ENCODE data around the gene AMPD2.

Gene AMPD2

DNA sequence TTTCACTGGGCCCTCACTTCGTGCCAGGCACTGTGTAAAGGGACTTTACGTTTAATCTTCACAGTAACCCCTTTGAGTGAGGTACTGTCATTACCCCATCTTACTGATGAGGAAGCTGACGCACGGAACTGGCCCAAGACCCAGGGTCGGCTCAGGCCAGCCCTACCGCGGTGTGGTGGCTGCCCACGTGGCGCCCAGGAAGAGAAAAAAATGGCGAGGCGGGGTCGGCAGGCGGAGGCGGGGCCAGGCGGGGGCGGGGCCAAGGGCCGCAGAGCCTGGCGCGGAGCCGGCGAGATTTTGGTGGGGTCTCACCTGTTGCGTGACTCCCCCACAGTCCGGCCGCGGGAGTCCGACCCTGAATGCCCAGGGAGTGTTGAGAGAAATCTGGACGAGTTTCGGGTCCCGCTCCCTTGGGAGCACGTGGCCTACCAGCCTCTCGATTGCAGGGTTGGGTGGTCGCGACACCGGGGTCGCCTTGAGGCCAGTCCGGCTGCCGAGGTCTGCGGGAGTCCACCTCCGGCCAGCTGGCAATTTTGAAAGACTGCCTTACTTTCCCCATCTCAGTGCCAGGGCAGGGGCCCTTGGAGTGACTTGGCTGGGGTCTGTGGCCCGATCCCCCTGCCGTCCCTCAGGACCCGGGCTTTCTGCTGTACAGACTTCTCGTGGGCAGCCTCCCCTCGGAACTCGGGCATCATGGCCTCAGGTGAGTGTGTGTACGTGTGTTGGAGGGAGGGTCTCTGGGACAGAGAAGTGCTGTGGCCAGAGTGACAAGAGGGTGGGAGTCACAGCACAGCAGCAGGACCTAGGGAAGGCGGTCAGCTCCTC lies at the start of gene AMPD2, which contains the start of gene GNAT2:
Gene AMPD2 (plus strand): TSS at position 262 of the 825 bp plus-strand sequence. CDS start 1,339 bp downstream, outside the sequence.
Gene GNAT2 (minus strand): TSS at position 41 of the 825 bp plus-strand sequence. CDS start 6,746 bp downstream, outside the sequence.
- H3K4me3 ChIP-seq (ENCODE audit: low read depth, low read length): peak within 1 kb of the TSS; percentile 75
- no peaks in the 10 kb centered on the region for H3K27me3 ChIP-seq (replicated peaks)
- in situ Hi-C loops (cut with HindIII; ENCODE audit: low pct_ligation_motif_present, low sequenced_read_pairs): no loop called here
- TF ChIP-seq, protein P1, sequence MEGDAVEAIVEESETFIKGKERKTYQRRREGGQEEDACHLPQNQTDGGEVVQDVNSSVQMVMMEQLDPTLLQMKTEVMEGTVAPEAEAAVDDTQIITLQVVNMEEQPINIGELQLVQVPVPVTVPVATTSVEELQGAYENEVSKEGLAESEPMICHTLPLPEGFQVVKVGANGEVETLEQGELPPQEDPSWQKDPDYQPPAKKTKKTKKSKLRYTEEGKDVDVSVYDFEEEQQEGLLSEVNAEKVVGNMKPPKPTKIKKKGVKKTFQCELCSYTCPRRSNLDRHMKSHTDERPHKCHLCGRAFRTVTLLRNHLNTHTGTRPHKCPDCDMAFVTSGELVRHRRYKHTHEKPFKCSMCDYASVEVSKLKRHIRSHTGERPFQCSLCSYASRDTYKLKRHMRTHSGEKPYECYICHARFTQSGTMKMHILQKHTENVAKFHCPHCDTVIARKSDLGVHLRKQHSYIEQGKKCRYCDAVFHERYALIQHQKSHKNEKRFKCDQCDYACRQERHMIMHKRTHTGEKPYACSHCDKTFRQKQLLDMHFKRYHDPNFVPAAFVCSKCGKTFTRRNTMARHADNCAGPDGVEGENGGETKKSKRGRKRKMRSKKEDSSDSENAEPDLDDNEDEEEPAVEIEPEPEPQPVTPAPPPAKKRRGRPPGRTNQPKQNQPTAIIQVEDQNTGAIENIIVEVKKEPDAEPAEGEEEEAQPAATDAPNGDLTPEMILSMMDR (IDR thresholded peaks at IDR 0.05; ENCODE audit: low read depth, low read length, missing control alignments): no peak
- no peaks in the 10 kb centered on the region for H3K36me3 ChIP-seq (replicated peaks)
- peak; percentile 79 for DNase-seq
- H3K27ac ChIP-seq: peak within 1 kb of the TSS; percentile 90

DNA sequence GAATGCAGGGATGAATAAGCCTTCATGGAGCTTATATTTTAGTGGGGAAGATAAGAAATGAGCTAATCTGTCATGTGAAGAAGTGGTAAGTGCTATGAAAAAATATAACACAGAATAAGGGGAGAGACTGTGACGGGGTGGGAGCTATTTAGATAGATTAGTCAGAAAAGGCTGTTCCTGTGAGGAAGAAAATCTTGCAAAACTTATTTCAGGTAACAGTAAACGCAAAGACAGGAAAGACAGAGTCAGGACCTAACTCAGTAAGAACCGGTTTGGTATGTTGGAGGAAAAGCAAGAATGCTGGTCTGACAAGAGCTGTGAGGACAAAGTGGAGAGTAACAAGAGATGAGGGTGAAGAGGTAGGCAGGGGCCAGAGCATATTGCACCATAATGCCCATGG lies 49.2 kb upstream of the AMPD2 start:
- Histone ChIP-seq H3K4me3 (ENCODE audit: low read depth, low read length) (no peak overlapping the region), H3K27me3 (replicated peaks) (no peaks in the 10 kb centered on the region), H3K27ac (peak overlapping the region; percentile 72), H3K36me3 (replicated peaks) (no peaks in the 10 kb centered on the region)
- in situ Hi-C loops (cut with HindIII; ENCODE audit: low pct_ligation_motif_present, low sequenced_read_pairs): no loop called here
- DNase-seq: peak; percentile 46
- TF ChIP-seq, protein P1 (IDR thresholded peaks at IDR 0.05; ENCODE audit: low read depth, low read length, missing control alignments): no peak

DNA sequence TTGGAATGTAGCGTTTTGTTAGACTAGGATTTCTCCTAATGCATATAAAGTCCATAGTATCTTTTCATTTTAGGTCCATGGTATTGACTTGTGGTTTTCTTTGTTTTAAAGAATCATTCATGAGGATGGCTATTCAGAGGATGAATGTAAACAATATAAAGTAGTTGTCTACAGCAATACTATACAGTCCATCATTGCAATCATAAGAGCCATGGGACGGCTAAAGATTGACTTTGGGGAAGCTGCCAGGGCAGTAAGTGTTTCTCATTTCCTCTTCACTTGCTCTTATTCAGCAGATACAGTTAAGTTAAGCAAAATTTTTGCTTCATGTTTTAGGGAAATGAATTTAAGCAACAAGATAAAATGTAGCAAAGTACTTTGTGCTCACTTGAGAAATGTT lies 45.9 kb upstream of the AMPD2 start:
- Histone ChIP-seq H3K4me3 (ENCODE audit: low read depth, low read length) (no peak overlapping the region), H3K27ac (no peak overlapping the region), H3K36me3 (replicated peaks) (peaks cover 2% of the 10 kb centered on the region), H3K27me3 (replicated peaks) (no peaks in the 10 kb centered on the region)
- no peak for DNase-seq
- in situ Hi-C loops (cut with HindIII; ENCODE audit: low pct_ligation_motif_present, low sequenced_read_pairs): no loop called here
- TF ChIP-seq, protein P1 (IDR thresholded peaks at IDR 0.05; ENCODE audit: low read depth, low read length, missing control alignments): no peak

DNA sequence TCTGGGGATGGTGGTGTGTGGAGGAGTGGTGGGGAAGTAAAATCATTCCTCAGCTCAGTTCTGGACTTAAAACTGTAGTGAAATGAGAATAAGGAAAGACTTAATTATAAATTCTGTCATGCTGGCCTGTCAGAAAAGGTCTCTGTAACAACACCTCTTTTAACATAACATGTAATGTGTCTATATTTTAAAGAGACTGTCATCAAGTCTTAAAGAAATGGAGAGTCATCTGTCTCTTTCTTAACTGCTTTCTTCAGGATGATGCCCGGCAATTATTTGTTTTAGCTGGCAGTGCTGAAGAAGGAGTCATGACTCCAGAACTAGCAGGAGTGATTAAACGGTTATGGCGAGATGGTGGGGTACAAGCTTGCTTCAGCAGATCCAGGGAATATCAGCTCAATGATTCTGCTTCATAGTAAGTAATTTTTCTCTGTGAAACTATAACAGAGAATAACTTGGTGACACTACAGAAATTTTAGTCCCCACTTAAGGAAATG lies 40.6 kb upstream of the AMPD2 start:
- Histone ChIP-seq H3K4me3 (ENCODE audit: low read depth, low read length) (no peak overlapping the region), H3K27me3 (replicated peaks) (no peaks in the 10 kb centered on the region), H3K36me3 (replicated peaks) (peaks cover 25% of the 10 kb centered on the region), H3K27ac (no peak overlapping the region)
- TF ChIP-seq, protein P1 (IDR thresholded peaks at IDR 0.05; ENCODE audit: low read depth, low read length, missing control alignments): no peak
- in situ Hi-C loops (cut with HindIII; ENCODE audit: low pct_ligation_motif_present, low sequenced_read_pairs): no loop called here
- no peak for DNase-seq

DNA sequence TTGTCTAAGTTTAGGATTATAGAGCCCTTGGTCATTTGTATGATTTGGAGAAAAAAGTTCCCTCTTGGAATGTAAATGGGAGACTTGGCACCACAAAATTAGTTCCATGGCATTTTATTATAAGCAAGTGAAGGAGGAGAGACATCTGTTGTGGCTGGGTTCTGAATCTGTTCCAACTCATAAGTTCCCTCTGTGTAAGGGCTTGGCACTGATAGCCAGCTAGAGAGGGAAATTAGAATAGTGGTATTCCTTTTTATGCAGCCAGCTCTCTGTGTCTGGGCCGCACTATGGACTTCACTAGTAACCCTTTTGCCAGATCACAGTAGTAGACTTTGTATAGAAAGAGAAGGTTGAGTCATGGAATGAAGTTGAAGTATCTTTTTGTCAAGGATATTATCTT lies 40.1 kb upstream of the AMPD2 start:
- no peak overlapping the region for H3K27ac ChIP-seq
- TF ChIP-seq, protein P1 (IDR thresholded peaks at IDR 0.05; ENCODE audit: low read depth, low read length, missing control alignments): no peak
- peaks cover 27% of the 10 kb centered on the region for H3K36me3 ChIP-seq (replicated peaks)
- in situ Hi-C loops (cut with HindIII; ENCODE audit: low pct_ligation_motif_present, low sequenced_read_pairs): no loop called here
- H3K27me3 ChIP-seq (replicated peaks): no peaks in the 10 kb centered on the region
- DNase-seq: no peak
- no peak overlapping the region for H3K4me3 ChIP-seq (ENCODE audit: low read depth, low read length)
